D341Med (cell line): ENCODE data around the gene LRRC55.

Source experiments
- DNase-seq: peaks from one replicate; pipeline ENCODE4 v3.0.0; 2012; ENCODE audit warnings: low spot score

LRRC55 gene

DNA sequence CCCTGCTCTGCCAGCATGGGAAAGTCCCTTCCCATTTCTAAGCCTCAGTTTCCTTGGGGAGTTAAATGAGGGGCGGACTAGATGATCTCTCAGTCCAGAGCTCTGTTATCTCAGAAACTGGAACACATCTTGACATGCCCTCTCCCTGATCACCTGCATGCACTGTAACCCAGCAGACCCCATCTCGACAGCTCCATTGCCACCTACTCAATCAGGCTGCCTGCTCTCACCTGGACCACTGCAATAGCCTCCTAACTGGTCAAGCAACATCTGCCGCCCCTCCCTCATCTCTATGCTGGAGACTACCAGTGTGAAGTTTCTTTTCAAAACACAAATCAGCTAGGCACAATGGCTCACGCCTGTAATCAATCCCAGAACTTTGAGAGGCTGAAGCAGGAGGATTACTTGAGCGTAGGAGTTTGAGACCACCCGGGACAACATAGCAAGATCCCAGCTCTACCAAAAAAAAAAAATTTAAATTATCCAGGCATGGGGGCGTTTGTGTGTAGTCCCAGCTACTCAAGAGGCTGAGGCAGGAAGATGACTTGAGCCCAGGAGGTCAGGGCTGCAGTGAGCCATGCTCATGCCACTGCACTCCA, 22.2 kb downstream of the LRRC55 start:
- no peak for DNase-seq

DNA sequence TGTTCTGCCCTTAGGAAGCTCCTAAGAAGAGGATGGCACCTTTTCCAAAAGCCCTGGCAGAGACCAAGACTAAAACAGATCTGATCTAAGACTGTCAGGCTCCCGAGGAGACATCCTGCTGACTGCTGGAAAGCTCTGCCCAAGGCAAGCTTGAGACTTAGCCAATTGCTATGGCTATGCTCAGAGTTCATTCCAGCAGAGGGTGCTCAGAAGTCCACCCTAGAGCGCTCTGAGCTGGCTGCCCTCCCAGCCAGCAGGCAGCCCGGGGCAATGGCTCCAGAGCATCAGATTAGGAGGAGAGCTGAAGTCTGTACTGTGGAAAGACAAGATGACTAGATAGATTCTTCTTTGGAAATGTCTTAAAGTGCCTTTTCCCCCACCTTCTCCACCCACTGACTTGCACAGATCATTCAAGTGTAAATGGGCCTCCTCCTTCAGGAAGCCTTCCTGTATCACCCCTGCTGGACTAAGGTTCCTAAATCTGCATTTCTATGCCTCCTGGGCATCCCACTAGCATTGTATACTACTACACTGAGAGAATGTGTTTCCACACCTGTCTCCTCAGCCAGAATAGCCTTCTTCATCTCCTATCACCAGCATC, 23.4 kb downstream of the LRRC55 start:
- DNase-seq, result no peak

DNA sequence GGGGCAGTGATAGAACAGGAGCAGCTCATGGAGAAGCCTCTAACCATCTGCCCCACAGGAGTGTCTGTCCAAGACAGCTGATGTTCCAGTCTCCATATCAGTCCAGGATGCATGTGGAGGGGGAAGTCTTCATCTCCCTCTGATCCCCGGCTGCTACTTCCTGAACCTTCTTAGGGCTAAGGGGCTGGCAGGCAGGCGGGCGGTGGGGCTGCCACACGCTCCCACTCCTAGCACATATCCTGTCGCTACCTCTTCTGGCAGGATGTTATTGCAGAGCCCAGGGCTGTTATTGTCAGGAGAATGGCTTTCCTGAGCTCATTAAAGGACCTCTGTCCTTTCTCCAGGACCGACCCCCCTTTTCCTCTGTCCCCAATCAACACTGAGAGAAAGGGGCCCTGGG, 25.4 kb downstream of the LRRC55 start:
- no peak for DNase-seq

DNA sequence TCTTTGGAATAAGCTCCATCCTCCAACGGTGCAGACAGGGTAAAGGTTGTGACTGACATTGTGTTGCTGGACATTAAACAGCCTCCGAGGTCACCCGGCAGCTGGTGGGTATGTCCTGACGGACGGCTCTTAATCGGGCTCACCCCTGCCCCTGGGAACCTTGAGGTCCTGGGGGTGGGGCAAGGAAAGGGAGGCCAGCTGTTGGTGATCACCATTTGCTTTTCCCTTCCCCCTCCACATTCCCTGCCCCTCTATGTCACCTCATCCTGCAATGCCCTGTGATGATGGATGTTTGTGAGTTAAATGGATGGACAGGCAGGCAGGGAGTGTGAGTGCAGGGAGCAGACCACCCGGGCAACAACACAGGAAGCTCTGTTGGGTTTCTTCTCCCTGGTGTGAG, 29.0 kb downstream of the LRRC55 start:
- DNase-seq, result no peak

DNA sequence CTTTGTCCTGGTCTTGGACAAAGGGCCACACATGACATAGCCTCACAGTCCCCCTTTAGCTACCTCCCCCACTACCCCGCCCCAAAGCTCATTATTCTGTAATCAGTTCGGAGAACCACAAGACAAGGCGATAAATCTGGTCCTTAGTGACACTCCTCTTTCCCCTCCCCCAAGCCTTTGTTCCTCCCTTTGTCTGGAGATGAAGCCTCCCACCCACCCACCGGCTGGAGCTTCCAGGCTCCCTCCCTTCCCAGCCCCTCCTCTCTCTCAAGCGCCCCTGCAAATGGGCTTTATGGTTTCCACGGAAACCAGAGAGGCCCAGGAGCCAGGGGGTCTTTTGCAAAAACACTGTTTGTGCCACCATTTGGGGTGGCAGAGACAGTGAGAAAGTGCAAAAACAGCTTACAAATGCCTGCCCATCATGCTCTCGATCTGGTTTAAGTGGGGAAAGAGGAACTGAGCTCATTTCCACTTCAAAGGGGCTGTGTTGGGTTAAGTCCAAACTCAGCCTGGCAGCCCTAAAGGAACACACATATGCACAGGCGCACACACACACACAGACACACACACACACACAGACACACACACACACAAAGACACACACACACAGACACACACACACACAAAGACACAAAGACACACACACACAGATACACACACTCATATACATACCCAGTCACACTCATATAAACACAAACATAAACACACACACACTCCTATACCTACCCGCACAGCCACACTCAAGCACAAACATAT, 31.8 kb downstream of the LRRC55 start:
- DNase-seq, result no peak

DNA sequence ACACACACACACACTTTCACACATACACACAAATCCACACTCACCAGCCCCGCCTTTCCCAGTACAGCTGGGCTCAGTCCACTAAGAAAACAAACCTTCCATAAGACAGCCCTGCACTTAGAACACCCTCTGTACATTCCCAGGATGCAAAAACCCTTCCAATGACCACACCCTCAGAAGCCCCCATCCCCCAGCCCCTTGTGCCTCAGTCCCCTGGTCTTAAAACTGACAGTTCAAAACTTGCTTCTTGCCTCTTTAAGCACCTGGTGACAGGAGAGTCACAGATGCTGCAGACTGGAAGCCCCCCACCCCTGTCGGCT, 32.3 kb downstream of the LRRC55 start:
- no peak for DNase-seq

DNA sequence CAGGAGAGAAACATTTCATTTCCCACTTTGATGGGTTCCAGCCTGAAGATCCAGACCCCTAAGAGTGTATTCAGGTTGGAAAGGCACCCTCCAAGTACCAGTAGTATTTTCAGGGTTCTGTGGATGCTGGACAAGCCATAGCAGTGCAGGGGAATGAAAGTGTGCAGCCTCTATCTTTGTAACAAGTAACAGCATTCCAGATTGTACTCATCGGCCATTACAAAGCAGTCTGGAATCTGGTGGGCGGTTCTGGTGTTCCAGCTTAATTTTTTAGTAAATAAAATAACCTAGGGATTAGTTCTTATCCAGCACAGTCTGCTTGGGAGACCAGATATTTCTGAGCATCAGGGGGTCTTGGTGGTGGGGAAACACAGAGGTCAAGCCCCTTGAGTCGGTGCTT, 32.7 kb downstream of the LRRC55 start:
- no peak for DNase-seq

DNA sequence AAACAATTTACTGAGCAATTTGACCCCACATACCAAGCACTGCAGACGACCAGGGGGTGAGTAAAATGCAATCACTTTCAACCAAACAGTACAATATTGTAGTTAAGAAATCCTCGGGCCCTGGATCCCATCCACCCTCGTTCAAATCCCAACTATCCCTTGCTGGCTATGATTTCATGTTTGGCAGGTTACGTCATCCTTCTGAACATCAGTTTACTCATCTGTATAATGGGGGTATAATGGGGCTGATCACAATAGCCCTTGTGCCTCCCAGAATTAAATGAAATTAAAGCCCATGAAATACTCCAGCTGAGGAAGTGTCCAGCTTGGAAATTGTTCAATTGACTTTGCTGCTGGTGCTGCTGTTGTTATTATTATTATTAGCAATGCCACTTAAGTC, 34.7 kb downstream of the LRRC55 start:
- no peak for DNase-seq

DNA sequence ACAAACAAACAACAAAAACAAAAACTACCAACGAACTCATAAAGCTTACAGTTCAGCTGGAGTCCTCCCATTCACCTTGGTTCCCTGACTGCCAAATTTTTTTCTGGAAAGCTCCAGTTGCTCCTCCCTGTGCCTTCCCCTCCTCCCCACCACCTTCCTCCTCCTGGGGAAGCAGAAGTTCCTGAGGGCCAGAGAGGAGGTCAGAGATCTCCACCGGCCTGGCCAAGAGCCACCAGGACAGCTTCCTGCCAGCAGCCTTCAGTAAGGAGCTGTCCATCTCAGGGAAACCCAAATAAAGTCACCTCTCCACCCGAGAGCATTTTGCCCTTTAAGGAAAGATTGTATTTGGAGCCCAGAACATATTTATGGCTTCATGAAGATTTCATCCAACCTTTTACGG, 35.3 kb downstream of the LRRC55 start:
- no peak for DNase-seq

DNA sequence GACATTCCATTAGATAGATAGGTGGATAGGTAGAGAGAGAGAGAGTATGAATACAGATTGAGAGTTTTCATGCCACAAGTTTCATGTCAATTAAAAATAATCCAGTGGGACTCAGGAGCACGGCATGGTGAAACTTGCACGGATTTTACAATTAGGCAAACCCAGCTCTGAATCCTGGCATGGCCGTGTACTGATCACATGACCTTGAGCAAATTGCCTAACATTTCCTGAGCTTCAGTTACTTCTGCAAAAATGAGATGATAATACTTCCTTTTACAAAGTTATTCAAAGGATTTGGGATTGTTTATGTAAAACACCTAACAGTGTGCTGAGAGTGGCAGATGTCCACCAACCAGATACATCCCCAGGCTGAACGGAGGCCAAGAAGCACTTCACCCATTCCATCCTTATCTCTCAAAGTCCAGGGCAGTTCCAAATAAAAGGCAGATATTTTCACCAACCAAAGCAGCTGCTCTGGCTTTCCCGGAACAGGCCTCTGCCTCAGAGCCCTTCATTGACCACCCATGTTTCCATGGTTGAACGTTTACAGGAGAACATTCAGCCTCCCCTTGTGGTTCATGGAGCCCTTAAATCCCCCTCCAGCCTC, 37.4 kb downstream of the LRRC55 start:
- no peak for DNase-seq

DNA sequence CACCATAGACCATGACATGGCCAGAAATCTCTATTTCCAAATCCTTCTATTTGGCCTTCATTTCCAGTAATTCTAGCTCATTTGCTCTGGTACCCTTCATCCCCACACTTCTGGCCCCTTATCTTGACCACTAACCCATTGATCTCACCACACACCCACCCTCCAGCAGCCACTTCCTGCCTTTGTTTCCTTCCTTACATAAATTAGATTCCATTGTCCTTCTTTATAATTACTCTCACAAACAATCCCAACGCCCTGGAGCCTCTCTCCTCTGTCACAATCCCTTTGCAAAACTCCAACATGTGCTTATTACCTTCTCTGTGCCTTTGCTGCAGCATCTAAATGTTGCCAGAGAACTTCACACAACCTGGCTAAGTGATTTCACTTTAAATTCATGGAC, 40.5 kb downstream of the LRRC55 start:
- no peak for DNase-seq

DNA sequence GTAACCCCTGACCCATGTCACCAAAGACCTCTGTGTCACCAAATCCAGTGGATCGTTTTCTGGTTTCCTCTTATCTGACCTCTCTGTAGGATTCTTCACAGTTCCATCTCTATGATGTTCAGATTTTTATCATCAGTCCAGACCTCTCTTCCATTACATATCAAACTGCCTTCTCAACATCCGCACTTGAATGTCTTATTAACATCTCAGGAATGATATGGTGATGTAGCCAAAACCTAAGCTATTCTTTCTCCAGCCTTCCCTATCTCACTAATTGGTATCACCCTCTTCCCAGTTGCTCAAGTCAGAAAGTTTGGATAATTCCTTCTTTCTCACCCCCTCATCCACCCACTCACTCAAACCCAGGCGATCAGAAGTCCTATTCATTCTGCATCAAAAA, 41.8 kb downstream of the LRRC55 start:
- no peak for DNase-seq

DNA sequence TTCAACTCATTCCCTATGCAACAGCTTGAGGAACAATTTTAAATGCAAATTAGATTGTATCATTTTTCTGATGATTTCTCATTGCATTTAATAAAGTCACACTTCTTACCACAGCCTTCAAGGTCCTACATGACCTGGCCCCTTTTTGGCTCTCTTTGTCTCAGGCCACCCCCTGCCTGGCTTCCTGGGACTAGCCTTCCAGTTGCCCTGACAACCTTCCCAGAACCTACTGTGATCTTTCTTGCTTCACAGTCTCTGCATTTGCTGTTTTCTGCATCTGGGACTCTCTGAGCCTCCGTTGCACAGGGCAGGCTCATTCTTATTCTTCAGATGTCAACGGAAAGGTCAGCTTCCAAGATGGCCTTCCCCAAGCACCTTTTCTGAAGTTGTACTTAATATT, 42.4 kb downstream of the LRRC55 start:
- DNase-seq, result no peak

DNA sequence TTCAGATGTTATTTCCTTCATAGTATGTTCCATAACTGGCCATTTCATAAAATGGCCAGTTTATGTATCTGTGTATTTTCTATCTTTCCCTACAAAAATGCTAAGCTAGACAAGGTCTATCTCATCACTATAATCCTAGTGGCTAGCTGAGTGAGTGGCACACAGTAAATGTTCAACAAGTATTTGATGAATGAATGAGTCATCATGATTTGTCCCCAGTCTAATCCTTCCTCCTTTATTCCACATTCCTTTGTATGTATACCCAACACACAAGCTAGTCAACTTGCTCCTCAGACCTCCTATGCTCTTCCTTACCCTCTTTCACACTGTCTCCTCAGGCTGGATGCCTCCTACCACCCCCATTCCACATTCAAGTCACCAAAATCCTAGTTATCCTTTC, 42.8 kb downstream of the LRRC55 start:
- DNase-seq, result no peak

DNA sequence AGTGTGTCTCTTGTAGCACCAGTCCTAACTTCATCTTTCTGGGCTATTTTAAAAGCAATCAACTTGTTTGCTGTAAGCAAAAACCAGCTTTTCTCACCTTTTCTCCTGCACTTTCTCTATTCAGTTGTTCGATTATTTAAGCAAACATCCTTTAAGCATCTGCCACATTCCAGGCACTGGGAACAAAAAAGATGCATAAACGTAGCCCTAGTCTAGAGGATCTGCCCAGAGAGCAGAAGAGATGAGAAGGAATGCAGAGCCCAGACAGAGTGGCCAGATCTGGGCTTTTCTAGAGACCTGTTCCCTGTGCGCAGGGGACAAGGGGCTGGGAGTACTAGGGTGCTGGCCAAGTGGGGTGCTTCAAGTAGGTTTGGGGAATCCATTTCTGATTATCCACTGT, 46.8 kb downstream of the LRRC55 start:
- DNase-seq, result no peak

DNA sequence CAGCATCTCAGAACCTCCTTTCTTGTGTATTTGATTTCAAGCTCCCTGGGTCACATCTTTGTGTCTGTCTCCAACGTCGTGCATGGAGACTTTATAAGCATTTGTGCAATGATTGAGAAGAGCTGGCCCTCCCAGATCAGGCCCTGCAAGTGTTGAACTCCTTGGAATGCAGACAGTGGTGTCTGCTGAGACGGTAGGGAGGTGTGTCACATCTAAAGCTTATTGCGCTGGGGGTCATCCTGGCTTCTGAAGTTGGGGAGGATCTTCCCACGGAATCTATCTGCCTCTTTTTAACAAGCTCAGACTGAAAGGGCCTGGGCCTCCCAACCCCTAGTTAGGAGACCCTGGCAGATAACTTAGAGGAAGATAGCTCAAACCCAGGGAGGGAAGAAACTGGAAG, 48.6 kb downstream of the LRRC55 start:
- no peak for DNase-seq

DNA sequence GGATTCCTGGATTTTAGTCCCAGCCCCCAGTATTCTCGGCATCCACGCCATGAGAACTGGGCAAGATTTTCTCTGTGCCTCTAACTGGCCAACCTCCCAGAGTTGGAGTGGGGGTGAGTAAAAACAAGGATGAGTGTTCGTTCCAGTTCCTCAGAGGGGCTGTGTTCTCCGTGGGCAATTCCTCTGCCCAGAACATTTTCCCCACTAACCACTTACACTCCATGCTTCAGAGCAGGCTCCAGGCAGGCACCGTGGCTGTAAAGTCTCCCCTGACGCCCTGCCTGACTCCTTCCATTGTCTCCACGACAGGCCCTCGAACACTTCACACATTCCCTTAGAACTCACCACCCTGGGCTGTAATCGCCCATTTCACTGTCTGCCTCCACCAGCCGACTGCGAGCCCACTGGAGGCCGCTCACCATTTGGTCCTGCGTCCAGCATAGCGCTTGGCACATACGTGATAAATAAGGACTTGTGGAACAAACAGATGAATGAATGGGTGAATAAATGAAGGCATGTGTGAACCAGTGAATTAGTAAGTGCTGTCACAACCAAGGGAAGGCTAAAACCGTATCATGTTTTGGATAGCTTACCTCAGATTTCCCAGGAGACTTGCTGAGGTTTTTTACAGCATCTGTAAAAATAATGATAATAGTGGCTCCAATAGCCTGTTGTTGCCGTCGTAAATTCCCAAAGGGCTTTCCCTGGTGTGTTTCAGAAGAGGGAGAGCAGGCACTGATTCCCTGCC, 49.2 kb downstream of the LRRC55 start:
- no peak for DNase-seq

DNA sequence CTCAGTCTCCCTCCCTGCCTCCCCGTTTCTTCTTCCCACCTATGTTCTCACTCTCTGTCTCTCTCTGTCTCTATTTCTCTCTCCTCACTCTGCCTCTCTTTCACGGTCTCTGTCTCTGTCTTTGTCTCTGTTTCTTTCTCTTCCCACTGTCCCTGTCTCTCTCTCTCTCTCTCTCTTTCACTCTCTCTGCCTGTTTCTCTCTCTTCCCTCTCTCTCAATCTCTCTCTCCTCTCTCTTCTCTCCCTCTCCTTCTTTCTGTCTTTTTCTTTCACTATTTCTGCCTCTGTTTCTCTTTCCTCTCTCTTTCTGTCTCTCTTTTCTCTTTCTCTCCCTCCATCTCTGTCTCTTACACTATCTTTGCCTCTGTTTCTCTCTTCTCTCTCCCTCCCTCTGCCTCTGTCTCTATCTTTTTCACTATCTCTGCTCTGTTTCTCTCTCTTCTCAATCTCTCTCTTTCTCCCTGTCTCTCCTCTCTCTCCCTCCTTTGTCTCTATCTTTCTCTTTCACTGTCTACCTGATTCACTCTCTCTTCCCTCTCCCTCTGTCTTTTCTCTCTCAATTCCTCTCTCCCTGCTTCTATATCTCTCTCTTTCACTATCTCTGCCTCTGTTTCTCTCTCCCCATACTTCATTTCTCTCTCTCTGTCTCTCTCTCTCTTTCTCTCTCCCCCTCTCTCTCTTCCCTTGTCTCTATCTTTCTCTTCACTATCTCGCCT, 49.9 kb downstream of the LRRC55 start:
- DNase-seq, result no peak

DNA sequence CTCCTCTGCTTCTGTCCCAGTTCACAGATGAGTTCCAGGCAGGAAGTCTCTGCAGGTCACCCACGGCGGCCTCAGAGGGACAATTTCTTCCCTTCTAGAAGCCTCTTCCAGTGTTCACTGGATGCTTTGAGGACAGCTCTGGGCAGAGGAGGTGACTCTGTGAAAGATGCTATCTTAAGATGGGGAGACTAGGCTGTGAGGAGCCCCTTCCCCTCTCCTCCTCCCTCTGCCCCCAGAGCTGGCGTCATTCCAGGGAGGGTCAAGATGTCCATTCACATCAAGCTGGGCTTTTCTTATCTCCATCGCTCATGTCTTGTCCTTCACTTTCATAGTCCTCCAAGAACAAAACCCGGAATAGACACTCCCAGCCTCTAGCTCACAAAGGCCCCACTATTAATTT, 51.9 kb downstream of the LRRC55 start:
- DNase-seq, result no peak

DNA sequence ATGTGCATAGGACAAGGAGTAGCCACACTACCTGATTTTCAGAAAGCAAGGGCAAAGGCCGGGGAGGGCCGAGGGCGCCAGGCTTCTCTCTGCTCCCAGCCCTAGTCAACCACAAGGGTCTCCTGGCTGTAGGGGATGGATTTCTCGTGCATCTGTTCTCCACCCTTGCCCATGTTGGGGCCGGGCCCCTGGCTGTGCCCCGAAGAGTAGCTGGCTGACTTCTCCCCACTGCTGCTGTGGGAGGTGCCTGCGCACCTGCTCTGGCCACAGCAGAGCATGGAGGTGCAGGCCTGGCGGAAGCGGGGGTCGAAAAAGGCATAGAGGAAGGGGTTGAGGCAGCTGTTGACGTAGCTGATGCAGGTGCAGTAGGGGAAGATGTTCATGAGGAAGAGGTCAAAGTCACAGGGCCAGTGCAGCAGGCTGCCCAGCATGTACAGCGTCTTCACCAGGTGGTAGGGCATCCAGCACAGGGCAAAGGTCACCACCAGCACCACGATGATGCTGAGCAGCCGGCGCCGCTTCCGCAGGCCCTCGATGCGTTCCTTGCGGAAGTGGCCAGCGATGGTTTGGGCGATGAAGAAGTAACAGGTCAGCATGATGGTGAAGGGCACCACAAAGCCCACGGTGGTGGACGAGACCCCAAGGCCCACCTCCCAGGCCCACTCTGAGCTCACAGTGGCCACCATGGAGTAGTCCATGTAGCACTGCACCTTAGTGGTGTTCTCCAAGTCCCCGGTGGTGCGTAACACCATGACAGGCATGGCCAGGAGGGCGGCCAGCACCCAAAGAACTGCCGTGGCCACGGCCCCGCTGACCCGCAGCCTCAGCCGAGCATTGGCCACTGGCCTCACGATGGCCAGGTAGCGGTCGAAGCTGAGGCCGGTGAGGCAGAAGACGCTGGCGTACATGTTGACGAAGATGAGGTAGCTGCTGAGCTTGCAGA, 54.3 kb downstream of the LRRC55 start:
- no peak for DNase-seq

DNA sequence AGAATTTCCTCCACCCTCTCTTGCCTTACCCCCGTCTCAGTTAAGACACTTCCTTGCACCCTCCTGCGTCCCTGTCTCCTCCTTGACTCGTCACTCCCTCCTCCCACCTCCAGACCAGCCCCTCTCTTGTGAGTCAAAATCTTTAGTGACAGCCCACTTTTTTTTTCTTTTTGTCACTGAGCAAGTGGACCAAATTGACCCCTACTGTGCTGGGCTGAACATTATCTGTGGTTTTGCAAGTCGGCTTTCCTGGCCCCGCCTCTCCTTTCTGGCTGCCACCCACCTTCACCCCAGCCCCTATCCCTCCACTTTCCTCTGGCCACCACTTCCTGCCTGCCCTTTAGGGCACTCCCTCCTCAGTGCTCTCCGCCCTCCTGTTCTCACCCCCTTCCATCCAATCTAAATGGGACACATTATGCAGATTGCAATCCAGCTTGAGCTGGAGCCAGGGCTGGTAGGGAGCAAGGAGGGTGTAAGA, 55.5 kb downstream of the LRRC55 start, which contains the start of gene APLNR:
APLNR (minus strand) TSS at position 47 of the 478 bp plus-strand sequence. CDS start 246 bp downstream, outside the sequence.
- no peak for DNase-seq
